ENCODE measurements around the gene TUBAL3. TPM values are rescaled to one million over a fixed set of nuclear protein-coding genes. Genes with fewer than 3 reads are reported as not detected.

The TUBAL3 gene
- total RNA-seq, 1 donor from 2014 or later: 0.19 TPM

DNA sequence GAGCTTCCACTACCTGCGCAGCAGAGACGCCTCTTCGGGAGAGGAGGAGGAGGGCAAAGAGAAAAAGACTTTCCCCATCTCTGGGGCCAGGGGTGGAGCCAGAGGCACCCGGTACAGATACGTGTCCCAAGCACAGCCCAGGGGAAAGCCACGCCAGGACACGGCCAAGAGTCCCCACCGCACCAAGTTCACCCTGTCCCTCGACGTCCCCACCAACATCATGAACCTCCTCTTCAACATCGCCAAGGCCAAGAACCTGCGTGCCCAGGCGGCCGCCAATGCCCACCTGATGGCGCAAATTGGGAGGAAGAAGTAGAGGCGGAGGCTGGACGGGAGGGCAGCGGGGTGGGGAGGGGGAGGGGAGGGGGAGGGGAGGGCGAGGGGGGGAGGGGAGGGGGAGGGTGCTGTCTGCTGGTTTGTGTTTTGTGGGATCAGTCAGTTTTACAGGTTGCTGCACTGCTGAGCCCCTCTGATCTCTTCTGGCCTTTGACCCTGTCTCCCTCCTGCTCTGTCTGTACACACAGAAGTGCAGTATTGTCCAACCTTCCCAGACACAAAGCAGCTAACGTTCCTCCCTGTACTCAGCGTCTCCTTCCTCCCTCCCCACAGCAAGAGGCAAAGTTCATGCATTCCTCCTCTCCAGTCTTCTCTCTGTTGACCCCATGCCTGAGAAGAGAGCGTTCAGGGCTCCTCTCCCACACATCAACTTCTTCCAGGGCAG lies 30.6 kb downstream of the TUBAL3 start:
- H3K36me3 Mint-ChIP-seq: peaks cover 4% of the 10 kb centered on the region
- H3K4me1 Mint-ChIP-seq (ENCODE audit: unreplicated experiment): no peaks in the 10 kb centered on the region
- H3K27me3 Mint-ChIP-seq: no peaks in the 10 kb centered on the region
- no peak overlapping the region for H3K4me3 Mint-ChIP-seq
- TF ChIP-seq, protein P1, sequence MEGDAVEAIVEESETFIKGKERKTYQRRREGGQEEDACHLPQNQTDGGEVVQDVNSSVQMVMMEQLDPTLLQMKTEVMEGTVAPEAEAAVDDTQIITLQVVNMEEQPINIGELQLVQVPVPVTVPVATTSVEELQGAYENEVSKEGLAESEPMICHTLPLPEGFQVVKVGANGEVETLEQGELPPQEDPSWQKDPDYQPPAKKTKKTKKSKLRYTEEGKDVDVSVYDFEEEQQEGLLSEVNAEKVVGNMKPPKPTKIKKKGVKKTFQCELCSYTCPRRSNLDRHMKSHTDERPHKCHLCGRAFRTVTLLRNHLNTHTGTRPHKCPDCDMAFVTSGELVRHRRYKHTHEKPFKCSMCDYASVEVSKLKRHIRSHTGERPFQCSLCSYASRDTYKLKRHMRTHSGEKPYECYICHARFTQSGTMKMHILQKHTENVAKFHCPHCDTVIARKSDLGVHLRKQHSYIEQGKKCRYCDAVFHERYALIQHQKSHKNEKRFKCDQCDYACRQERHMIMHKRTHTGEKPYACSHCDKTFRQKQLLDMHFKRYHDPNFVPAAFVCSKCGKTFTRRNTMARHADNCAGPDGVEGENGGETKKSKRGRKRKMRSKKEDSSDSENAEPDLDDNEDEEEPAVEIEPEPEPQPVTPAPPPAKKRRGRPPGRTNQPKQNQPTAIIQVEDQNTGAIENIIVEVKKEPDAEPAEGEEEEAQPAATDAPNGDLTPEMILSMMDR (conservative IDR thresholded peaks at IDR 0.05): no peak
- H3K9me3 Mint-ChIP-seq: peaks cover 6% of the 10 kb centered on the region
- H3K27ac Mint-ChIP-seq: no peak overlapping the region
- no peak for DNase-seq (ENCODE audit: extremely low spot score, unreplicated experiment)

DNA sequence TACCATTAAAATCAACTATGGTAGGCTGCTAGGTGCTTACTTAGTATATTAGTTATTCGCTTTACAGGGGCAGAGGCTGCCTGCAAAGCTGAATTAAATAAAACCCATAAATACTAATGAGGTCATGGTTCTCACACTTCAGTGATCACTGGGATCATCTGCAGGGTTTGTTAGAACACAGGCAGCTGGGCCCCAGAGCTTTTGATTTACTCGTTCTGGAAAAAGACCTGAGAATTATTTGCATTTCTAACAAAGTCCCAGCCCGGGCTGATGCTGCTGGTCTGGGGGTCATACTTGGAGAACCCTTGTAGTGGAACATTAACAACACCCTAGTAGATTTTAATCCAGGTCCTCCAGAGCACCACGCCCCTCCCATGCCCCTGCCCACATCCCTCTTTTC lies 31.3 kb downstream of the TUBAL3 start:
- Mint-ChIP-seq H3K36me3 (peaks cover 4% of the 10 kb centered on the region), H3K9me3 (peaks cover 6% of the 10 kb centered on the region)

DNA sequence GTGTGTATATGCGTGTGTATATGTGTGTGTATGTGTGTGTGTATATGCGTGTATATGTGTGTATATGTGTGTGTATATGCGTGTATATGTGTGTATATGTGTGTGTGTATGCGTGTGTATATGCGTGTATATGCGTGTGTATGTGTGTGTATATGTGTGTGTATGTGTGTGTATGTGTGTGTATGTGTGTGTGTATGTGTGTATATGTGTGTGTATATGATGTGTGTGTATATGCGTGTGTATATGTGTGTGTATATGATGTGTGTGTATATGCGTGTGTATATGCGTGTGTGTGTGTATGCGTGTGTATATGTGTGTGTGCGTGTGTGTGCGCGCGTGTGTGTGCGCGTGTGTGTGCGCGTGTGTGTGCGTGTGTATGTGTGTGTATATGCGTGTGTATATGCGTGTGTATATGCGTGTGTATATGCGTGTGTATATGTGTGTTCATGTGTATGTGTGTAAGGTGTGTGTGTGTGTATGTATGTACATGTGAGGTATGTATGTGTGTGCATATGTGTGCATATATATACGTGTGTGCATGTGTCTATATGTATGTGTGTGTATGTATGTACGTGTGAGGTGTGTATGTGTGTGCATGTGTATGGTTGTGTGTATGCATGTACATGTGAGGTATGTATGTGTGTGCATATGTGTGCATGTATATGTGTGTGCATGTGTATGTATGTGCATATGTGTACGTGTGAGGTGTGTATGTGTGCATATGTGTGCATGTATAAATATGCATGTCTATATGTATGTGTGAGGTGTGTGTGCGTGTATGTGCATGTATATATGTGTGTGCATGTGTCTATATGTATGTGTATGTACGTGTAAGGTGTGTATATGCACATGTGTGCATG lies 33.9 kb downstream of the TUBAL3 start:
- DNase-seq (ENCODE audit: extremely low spot score, unreplicated experiment): no peak
- Mint-ChIP-seq H3K9me3 (peaks cover 6% of the 10 kb centered on the region), H3K27me3 (peaks cover 11% of the 10 kb centered on the region), H3K36me3 (peaks cover 4% of the 10 kb centered on the region), H3K4me1 (ENCODE audit: unreplicated experiment) (no peaks in the 10 kb centered on the region), H3K27ac (no peak overlapping the region), H3K4me3 (no peak overlapping the region)
- TF ChIP-seq, protein P1 (conservative IDR thresholded peaks at IDR 0.05): no peak

More for the DNA sequence above, 31.3 kb downstream of the TUBAL3 start:
- Mint-ChIP-seq H3K4me3 (no peak overlapping the region), H3K4me1 (ENCODE audit: unreplicated experiment) (no peaks in the 10 kb centered on the region), H3K27ac (no peak overlapping the region), H3K27me3 (no peaks in the 10 kb centered on the region)
- no peak for DNase-seq (ENCODE audit: extremely low spot score, unreplicated experiment)
- TF ChIP-seq, protein P1 (conservative IDR thresholded peaks at IDR 0.05): no peak

DNA sequence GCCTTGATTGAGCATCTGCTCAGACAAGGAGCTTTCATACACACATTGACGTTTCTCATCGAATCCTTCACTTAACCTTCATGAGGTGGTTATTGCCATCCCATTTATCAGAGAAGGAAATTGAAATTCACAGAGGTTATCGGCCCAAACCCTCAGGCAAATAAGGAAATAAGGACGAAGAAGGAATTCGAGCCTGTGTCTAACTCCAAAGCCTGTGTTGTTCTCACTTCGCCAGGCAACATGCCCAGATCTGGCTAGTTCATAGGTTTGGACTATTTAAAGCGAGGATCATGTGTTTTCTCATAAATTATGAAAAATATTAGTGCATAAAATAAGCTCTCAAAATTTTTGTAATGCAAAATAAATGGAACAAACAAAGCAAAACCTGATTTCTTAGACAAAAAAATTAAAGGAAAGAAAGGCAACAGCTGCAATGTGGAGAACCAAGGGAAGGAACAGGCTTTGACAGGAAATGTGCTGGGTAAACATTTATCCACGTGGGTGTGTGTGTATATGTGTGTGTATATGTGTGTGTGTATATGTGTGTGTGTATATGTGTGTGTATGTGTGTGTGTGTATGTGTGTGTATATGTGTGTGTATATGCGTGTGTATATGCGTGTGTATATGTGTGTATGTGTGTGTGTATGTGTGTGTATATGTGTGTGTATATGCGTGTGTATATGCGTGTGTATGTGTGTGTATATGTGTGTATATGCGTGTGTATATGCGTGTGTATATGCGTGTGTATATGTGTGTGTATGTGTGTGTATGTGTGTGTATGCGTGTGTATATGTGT lies 35.1 kb downstream of the TUBAL3 start:
- TF ChIP-seq, protein P1 (conservative IDR thresholded peaks at IDR 0.05): no peak
- H3K9me3 Mint-ChIP-seq: peaks cover 6% of the 10 kb centered on the region
- no peak overlapping the region for H3K4me3 Mint-ChIP-seq
- no peaks in the 10 kb centered on the region for H3K4me1 Mint-ChIP-seq (ENCODE audit: unreplicated experiment)
- no peak overlapping the region for H3K27ac Mint-ChIP-seq
- peaks cover 14% of the 10 kb centered on the region for H3K27me3 Mint-ChIP-seq
- peaks cover 4% of the 10 kb centered on the region for H3K36me3 Mint-ChIP-seq
- no peak for DNase-seq (ENCODE audit: extremely low spot score, unreplicated experiment)

DNA sequence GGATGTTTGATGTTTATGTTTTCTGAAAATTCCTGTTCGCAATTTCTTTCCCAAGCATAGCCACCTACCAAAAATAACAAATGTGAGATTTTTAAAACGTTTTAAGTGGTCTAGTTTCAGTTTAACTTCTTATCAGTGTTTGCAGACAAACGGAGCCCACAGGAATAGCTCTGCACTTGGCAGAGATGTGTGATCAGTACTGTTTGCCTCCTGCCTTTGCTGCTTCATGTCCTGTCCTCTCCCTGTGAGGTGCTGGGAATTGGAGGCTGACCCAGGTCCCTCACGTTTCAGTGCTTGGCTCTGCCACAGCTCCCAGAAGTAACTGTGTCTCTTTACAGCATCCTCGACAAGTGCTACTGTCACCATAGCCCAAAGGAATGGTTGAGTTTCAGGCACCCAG lies 38.7 kb downstream of the TUBAL3 start:
- peaks cover 5% of the 10 kb centered on the region for H3K9me3 Mint-ChIP-seq
- H3K4me1 Mint-ChIP-seq (ENCODE audit: unreplicated experiment): no peaks in the 10 kb centered on the region
- no peak overlapping the region for H3K4me3 Mint-ChIP-seq
- H3K36me3 Mint-ChIP-seq: peaks cover 2% of the 10 kb centered on the region
- H3K27ac Mint-ChIP-seq: no peak overlapping the region
- H3K27me3 Mint-ChIP-seq: peaks cover 30% of the 10 kb centered on the region
- DNase-seq (ENCODE audit: extremely low spot score, unreplicated experiment): no peak
- TF ChIP-seq, protein P1 (conservative IDR thresholded peaks at IDR 0.05): no peak

Measured in type B pancreatic cell (in vitro differentiated cells).